H1 (cell line): ENCODE results near the gene KCTD16. TPM values are rescaled to one million over a fixed set of nuclear protein-coding genes. Genes with fewer than 3 reads are reported as not detected.

ENCODE experiments used
- CTCF ChIA-PET: fragments of 300-600 bp; sonication (Branson Sonifier 250); formaldehyde crosslinking; loops from one replicate; lab custom pipeline; 2021; ENCODE audit not compliant: partially characterized antibody; lab: Charles Lee
- POLR2A ChIA-PET: fragments of 300-600 bp; sonication (Branson Sonifier 250); formaldehyde crosslinking; loops from one replicate; lab custom pipeline; 2021; ENCODE audit warnings: inconsistent platforms; ENCODE audit not compliant: partially characterized antibody; lab: Charles Lee
- DNase-seq, 2 experiments: peaks; one replicate each; pipeline versions ENCODE4 v3.0.0 to v3.0.0-alpha.2; 2010 to 2022; ENCODE audit warnings: low spot score in 2 of 2, low read depth in 1 of 2, mixed read lengths in 1 of 2
- FAIRE-seq: peaks from 2 replicates; lab custom pipeline; 2011; peaks lifted over from hg19 to GRCh38; lab: Jason Lieb, UNC
- H2AFZ ChIP-seq: 2 replicates; pipeline ENCODE4 v1.8.1; 2012; ENCODE audit warnings: low read length, inconsistent platforms
- H2AK5ac ChIP-seq: 2 replicates; pipeline ENCODE4 v1.6.1; 2013; ENCODE audit warnings: low read depth, low read length
- H2BK120ac ChIP-seq: replicated peaks from 2 replicates; pipeline ENCODE3; 2013; ENCODE audit warnings: low read depth, low read length, inconsistent platforms
- H2BK12ac ChIP-seq: 2 replicates; pipeline ENCODE4 v1.6.1; 2013; ENCODE audit warnings: low read depth, low read length
- H2BK15ac ChIP-seq: 2 replicates; pipeline ENCODE4 v1.6.1; 2013; ENCODE audit warnings: low read length
- H2BK20ac ChIP-seq: 2 replicates; pipeline ENCODE4 v1.6.1; 2013; ENCODE audit warnings: low read length
- H2BK5ac ChIP-seq: 2 replicates; pipeline ENCODE4 v1.6.1; 2013; ENCODE audit warnings: low read depth, low read length
- H3K14ac ChIP-seq: 2 replicates; pipeline ENCODE4 v1.6.1; 2013; ENCODE audit warnings: inconsistent platforms; ENCODE audit not compliant: insufficient read length
- H3K18ac ChIP-seq: 2 replicates; pipeline ENCODE4 v1.6.1; 2013; ENCODE audit warnings: low read length; ENCODE audit errors: extremely low read depth
- H3K23ac ChIP-seq: 2 replicates; pipeline ENCODE4 v1.6.1; 2013; ENCODE audit warnings: inconsistent platforms; ENCODE audit not compliant: insufficient read length
- H3K23me2 ChIP-seq: 2 replicates; pipeline ENCODE4 v1.6.1; 2013; ENCODE audit warnings: low read depth, low read length
- H3K27ac ChIP-seq: 2 replicates; pipeline ENCODE4 v1.6.1; 2011; ENCODE audit warnings: low read depth, low read length, inconsistent platforms
- H3K27me3 ChIP-seq, 4 experiments: replicated peaks in 1 of 4; 1 replicate in 1 of 4; 2 replicates in 3 of 4; pipeline versions ENCODE4 v1.6.1 to v1.8.1; 2011 to 2013; ENCODE audit warnings: low read length in 3 of 4, mild to moderate bottlenecking in 3 of 4, inconsistent platforms in 2 of 4, mixed read lengths in 2 of 4, moderate library complexity in 1 of 4; ENCODE audit not compliant: control insufficient read depth in 3 of 4, insufficient read depth in 3 of 4; ENCODE audit errors: extremely low read depth in 1 of 4
- H3K36me3 ChIP-seq, 4 experiments: 2 replicates each; pipeline versions ENCODE4 v1.6.1 to v1.8.1; 2011 to 2013; ENCODE audit warnings: mild to moderate bottlenecking in 4 of 4, low read length in 3 of 4, moderate library complexity in 2 of 4, control low read depth in 1 of 4, inconsistent platforms in 1 of 4; ENCODE audit not compliant: insufficient read depth in 4 of 4, control insufficient read depth in 2 of 4
- H3K4ac ChIP-seq: replicated peaks from 2 replicates; pipeline ENCODE3; 2013; ENCODE audit warnings: low read length, low read depth, mixed read lengths, inconsistent platforms; ENCODE audit not compliant: insufficient read length
- H3K4me1 ChIP-seq, 4 experiments: replicated peaks in 1 of 4; 1 replicate in 1 of 4; 2 replicates in 3 of 4; pipeline versions ENCODE4 v1.6.1 to v1.8.1; 2011 to 2013; ENCODE audit warnings: low read length in 3 of 4, inconsistent platforms in 2 of 4, mixed read lengths in 1 of 4; ENCODE audit not compliant: insufficient read depth in 4 of 4, control insufficient read depth in 3 of 4
- H3K4me2 ChIP-seq, 2 experiments: 2 replicates each; pipeline versions ENCODE4 v1.6.1 to v1.8.1; 2011 to 2013; ENCODE audit warnings: low read depth in 2 of 2, low read length in 2 of 2, control low read depth in 1 of 2, inconsistent platforms in 1 of 2, mild to moderate bottlenecking in 1 of 2; ENCODE audit not compliant: insufficient read depth in 1 of 2
- H3K4me3 ChIP-seq, 4 experiments: fragments of 200-600, 300-600 bp in 1 of 4; sonication (generic), shearing (Covaris generic), sonication (Bioruptor Twin) in 1 of 4; 2 replicates each; pipeline versions ENCODE4 v1.5.1 to v1.8.1; 2011 to 2016; ENCODE audit warnings: low read length in 4 of 4, low read depth in 3 of 4, control low read depth in 2 of 4, inconsistent platforms in 2 of 4, mild to moderate bottlenecking in 2 of 4, mixed read lengths in 1 of 4, moderate library complexity in 1 of 4; ENCODE audit not compliant: insufficient read depth in 2 of 4; ENCODE audit errors: extremely low read depth in 1 of 4
- H3K56ac ChIP-seq: replicated peaks from 2 replicates; pipeline ENCODE3; 2013; ENCODE audit warnings: low read depth, mild to moderate bottlenecking, mixed read lengths, low read length, inconsistent platforms; ENCODE audit not compliant: insufficient read length
- H3K79me1 ChIP-seq: 2 replicates; pipeline ENCODE4 v1.6.1; 2013; ENCODE audit warnings: low read depth, low read length, control low read depth
- H3K79me2 ChIP-seq, 2 experiments: 2 replicates each; pipeline versions ENCODE4 v1.6.1 to v1.8.1; 2012 to 2013; ENCODE audit warnings: low read length in 2 of 2, mild to moderate bottlenecking in 2 of 2, inconsistent platforms in 1 of 2; ENCODE audit not compliant: insufficient read depth in 2 of 2, control insufficient read depth in 1 of 2
- H3K9ac ChIP-seq, 4 experiments: replicated peaks in 1 of 4; 1 replicate in 1 of 4; 2 replicates in 3 of 4; pipeline versions ENCODE4 v1.6.1 to v1.8.1; 2011 to 2013; ENCODE audit warnings: low read depth in 3 of 4, low read length in 3 of 4, control low read depth in 2 of 4, mild to moderate bottlenecking in 2 of 4, moderate library complexity in 2 of 4, inconsistent platforms in 1 of 4; ENCODE audit errors: extremely low read depth in 1 of 4
- H3K9me3 ChIP-seq, 2 experiments: 2 replicates each; pipeline versions ENCODE4 v1.6.1 to v1.8.1; 2012 to 2013; ENCODE audit warnings: mild to moderate bottlenecking in 2 of 2, moderate library complexity in 2 of 2, control low read depth in 1 of 2, inconsistent platforms in 1 of 2, low read depth in 1 of 2, low read length in 1 of 2, mixed read lengths in 1 of 2; ENCODE audit not compliant: insufficient read depth in 2 of 2
- H4K20me1 ChIP-seq, 2 experiments: replicated peaks in 1 of 2; 2 replicates each; pipeline versions ENCODE3 to v1.8.1; 2011 to 2013; ENCODE audit warnings: inconsistent platforms in 2 of 2, low read length in 2 of 2, mild to moderate bottlenecking in 1 of 2; ENCODE audit not compliant: insufficient read depth in 2 of 2, control insufficient read depth in 1 of 2
- H4K5ac ChIP-seq: 2 replicates; pipeline ENCODE4 v1.6.1; 2013; ENCODE audit warnings: low read length, low read depth, mixed read lengths, inconsistent platforms; ENCODE audit not compliant: insufficient read length
- H4K8ac ChIP-seq: 2 replicates; pipeline ENCODE4 v1.8.0; 2013; ENCODE audit warnings: mild to moderate bottlenecking, moderate library complexity, low read length, inconsistent platforms; ENCODE audit not compliant: insufficient read depth; ENCODE audit errors: extremely low read depth
- H4K91ac ChIP-seq: replicated peaks from 2 replicates; pipeline ENCODE3; 2013; ENCODE audit warnings: low read length, mixed read lengths, inconsistent platforms; ENCODE audit not compliant: insufficient read length
- CHD1 ChIP-seq: IDR thresholded peaks from 2 replicates; pipeline ENCODE4 v1.6.1; 2012; ENCODE audit warnings: low read depth, low read length, improper control_type of control experiment
- CREB1 ChIP-seq: IDR thresholded peaks from 2 replicates; pipeline ENCODE4 v1.6.1; 2012; ENCODE audit warnings: inconsistent platforms
- FOSL1 ChIP-seq: IDR thresholded peaks from 2 replicates; pipeline ENCODE4 v1.6.1; 2011; ENCODE audit warnings: mild to moderate bottlenecking, low read depth, low read length, moderate library complexity; ENCODE audit not compliant: insufficient read depth
- KDM1A ChIP-seq: fragments of 200-600, 300-600 bp; sonication (generic); IDR thresholded peaks from 2 replicates; pipeline ENCODE4 v1.7.1; 2016; ENCODE audit warnings: mild to moderate bottlenecking, low read length, borderline replicate concordance
- RBBP5 ChIP-seq: IDR thresholded peaks from 2 replicates; pipeline ENCODE4 v1.7.1; 2012; ENCODE audit warnings: low read depth, mild to moderate bottlenecking, inconsistent platforms, low read length, moderate library complexity, borderline replicate concordance
- RNF2 ChIP-seq: fragments of 200-900, 300-1000 bp; sonication (generic); IDR thresholded peaks from 2 replicates; pipeline ENCODE4 v1.7.1; 2016; ENCODE audit warnings: borderline replicate concordance, low read depth, mild to moderate bottlenecking, antibody characterized with exemption, low read length; ENCODE audit not compliant: poor library complexity, severe bottlenecking; ENCODE audit errors: missing control alignments
- SRF ChIP-seq: IDR thresholded peaks from 2 replicates; pipeline ENCODE4 v1.6.1; 2011; ENCODE audit warnings: mild to moderate bottlenecking, low read depth, low read length, moderate library complexity
- TBP ChIP-seq: IDR thresholded peaks from 2 replicates; pipeline ENCODE4 v1.6.1; 2011; ENCODE audit warnings: low read depth, low read length, improper control_type of control experiment
- ZNF274 ChIP-seq: IDR thresholded peaks from 2 replicates; pipeline ENCODE4 v1.7.0; 2012; ENCODE audit warnings: low read length, borderline replicate concordance; ENCODE audit errors: extremely low read depth
- WGBS, 2 experiments: shearing (Covaris generic) in 1 of 2; methylation state at CpG; one replicate each; pipeline versions ENCODE4 v1.1.6 to v1.1.7; 2013 to 2015; ENCODE audit warnings: low lambda C conversion rate in 2 of 2, mixed read lengths in 2 of 2, inconsistent platforms in 1 of 2, low coverage in 1 of 2, missing lambda C conversion rate in 1 of 2; ENCODE audit not compliant: insufficient replicate concordance in 2 of 2, insufficient coverage in 1 of 2, insufficient read length in 1 of 2; ENCODE audit errors: extremely low coverage in 1 of 2, missing lambda C conversion rate in 1 of 2; 5-methylcytosine and 5-hydroxymethylcytosine counted together
- polyA plus RNA-seq, 7 experiments: library from polyadenylated mRNA; depleted of rRNA in 3 of 7; stranded (reverse) in 5 of 7; unstranded in 2 of 7; fragments of >200 nt in 5 of 7; fragments of 200-250 nt in 2 of 7; gene quantifications; 1 replicate in 5 of 7; 2 replicates in 1 of 7; 4 replicates in 1 of 7; pipeline versions ENCODE4 v1.2.1 to v1.2.3, GENCODE V29; 2011 to 2013; ENCODE audit warnings: missing spikeins in 2 of 7, mixed read lengths in 2 of 7
- total RNA-seq: library from RNA; stranded (reverse); fragmentation: NEBNext Ultra II Directional; extraction: Animal tissue kit (Norgen Biotek cat#: 25700); gene quantifications from 2 replicates; pipeline ENCODE4 v1.2.1, GENCODE V29; 2021

The KCTD16 gene
- total and polyA plus RNA-seq, 2 of the 8 experiments (the other 6 are each of a cell fraction or from before 2014, with no cell fraction given): 0.03 to 0.24 TPM

DNA sequence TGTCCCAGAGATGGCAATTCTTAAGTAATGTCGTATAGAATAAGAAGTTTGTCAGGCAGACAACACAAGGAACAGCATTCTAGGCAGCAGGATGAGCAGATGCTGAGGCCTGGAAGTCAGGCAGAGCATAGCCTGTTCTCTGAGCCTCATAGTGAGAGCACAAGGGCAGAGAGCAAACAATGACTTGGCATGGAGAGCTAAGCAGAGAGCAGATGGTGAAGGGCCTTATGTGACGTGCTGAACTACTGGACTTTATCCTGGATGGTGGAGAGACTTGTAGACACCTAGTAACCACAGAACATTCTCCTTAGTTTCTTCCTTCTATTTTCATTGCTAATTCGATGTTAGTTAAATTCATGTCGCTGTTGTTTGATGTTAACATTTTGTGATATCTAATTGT is 60.1 kb downstream of the KCTD16 start:
- H3K79me2 ChIP-seq: no peaks in the 10 kb centered on the region
- no peaks in the 10 kb centered on the region for H3K79me1 ChIP-seq
- H3K36me3 ChIP-seq: no peaks in the 10 kb centered on the region
- no peaks in the 10 kb centered on the region for H4K20me1 ChIP-seq
- H2AK5ac ChIP-seq: no peak overlapping the region
- TF ChIP-seq RBBP5 (no peak), TBP (no peak), RNF2 (no peak), ZNF274 (no peak), SRF (no peak), KDM1A (no peak), CHD1 (no peak), CREB1 (no peak), FOSL1 (no peak)
- no peaks in the 10 kb centered on the region for H3K23me2 ChIP-seq
- no peak overlapping the region for H3K56ac ChIP-seq
- no peak overlapping the region for H3K18ac ChIP-seq
- H2BK20ac ChIP-seq: no peak overlapping the region
- H2BK12ac ChIP-seq: no peak overlapping the region
- H4K5ac ChIP-seq: no peak overlapping the region
- no peak overlapping the region for H2BK120ac ChIP-seq
- H3K27ac ChIP-seq: no peak overlapping the region
- no peak overlapping the region for H3K4me2 ChIP-seq
- CTCF ChIA-PET: no interaction called here
- FAIRE-seq: no peak
- H3K4me1 ChIP-seq: no peaks in the 10 kb centered on the region
- no peak for DNase-seq
- H3K14ac ChIP-seq: no peak overlapping the region
- 0 out of 2 replicates have a peak overlapping the region, but pooled peaks have one; percentile 28 for H2AFZ ChIP-seq
- H4K91ac ChIP-seq: no peak overlapping the region
- H3K4ac ChIP-seq: no peak overlapping the region
- no peak overlapping the region for H3K4me3 ChIP-seq
- H3K9me3 ChIP-seq: no peaks in the 10 kb centered on the region
- H3K9ac ChIP-seq: no peak overlapping the region
- no peak overlapping the region for H2BK15ac ChIP-seq
- WGBS, 2 experiments: 93% methylated on average over 4 of the region's 4 CpGs; no CpG with 5 or more reads in 1 of the 2 experiments
- no peaks in the 10 kb centered on the region for H3K27me3 ChIP-seq
- H2BK5ac ChIP-seq: no peak overlapping the region
- POLR2A ChIA-PET: no interaction called here
- H3K23ac ChIP-seq: no peak overlapping the region
- H4K8ac ChIP-seq: no peak overlapping the region
